Ishikawa (cell line): Measurements from ENCODE around the gene CCDC86.

ENCODE experiments used
- CEBPB ChIP-seq: IDR thresholded peaks from 2 replicates; pipeline ENCODE4 v1.6.1; 2012
- CREB1 ChIP-seq: IDR thresholded peaks from 2 replicates; pipeline ENCODE4 v1.6.1; 2012; ENCODE audit warnings: low read depth
- EGR1 ChIP-seq: IDR thresholded peaks from 2 replicates; pipeline ENCODE4 v1.6.1; 2012
- EP300 ChIP-seq: IDR thresholded peaks from 2 replicates; pipeline ENCODE4 v1.6.1; 2012; ENCODE audit warnings: borderline replicate concordance
- FOXM1 ChIP-seq: IDR thresholded peaks from 2 replicates; pipeline ENCODE4 v1.6.1; 2012; ENCODE audit warnings: low read depth, borderline replicate concordance
- MAX ChIP-seq: IDR thresholded peaks from 2 replicates; pipeline ENCODE4 v1.6.1; 2012
- NFIC ChIP-seq: IDR thresholded peaks from 2 replicates; pipeline ENCODE4 v1.6.1; 2012
- RAD21 ChIP-seq: IDR thresholded peaks from 2 replicates; pipeline ENCODE4 v1.6.1; 2012; ENCODE audit warnings: low read depth
- REST ChIP-seq: IDR thresholded peaks from 2 replicates; pipeline ENCODE4 v1.6.1; 2012; ENCODE audit warnings: low read depth, mild to moderate bottlenecking
- TAF1 ChIP-seq: IDR thresholded peaks from 2 replicates; pipeline ENCODE4 v1.6.1; 2012; ENCODE audit warnings: low read depth, mild to moderate bottlenecking
- TCF12 ChIP-seq: IDR thresholded peaks from 2 replicates; pipeline ENCODE4 v1.6.1; 2012; ENCODE audit warnings: low read depth
- TEAD4 ChIP-seq: IDR thresholded peaks from 2 replicates; pipeline ENCODE4 v1.6.1; 2012
- USF1 ChIP-seq: IDR thresholded peaks from 2 replicates; pipeline ENCODE4 v1.6.1; 2012
- YY1 ChIP-seq: IDR thresholded peaks from 2 replicates; pipeline ENCODE4 v1.6.1; 2012; ENCODE audit warnings: low read depth
- ZBTB7A ChIP-seq: IDR thresholded peaks from 2 replicates; pipeline ENCODE4 v1.6.1; 2012; ENCODE audit warnings: low read depth

CCDC86 gene

GRCh38 chr11:60872961-60873524, 31.1 kb downstream of the CCDC86 start:
- TF ChIP-seq REST (no peak), TAF1 (no peak), EP300 (no peak), CEBPB (no peak), USF1 (no peak), ZBTB7A (no peak), RAD21 (no peak), EGR1 (no peak), TEAD4 (no peak), CREB1 (no peak), MAX (no peak), TCF12 (no peak), FOXM1 (no peak), NFIC (no peak), YY1 (no peak)

GRCh38 chr11:60873533-60873932, 31.6 kb downstream of the CCDC86 start:
- TF ChIP-seq USF1 (no peak), EP300 (no peak), TEAD4 (no peak), YY1 (no peak), TAF1 (no peak), MAX (no peak), CREB1 (no peak), NFIC (no peak), REST (no peak), RAD21 (no peak), EGR1 (no peak), FOXM1 (no peak), TCF12 (no peak), ZBTB7A (no peak), CEBPB (no peak)

- TF ChIP-seq CEBPB (no peak), RAD21 (no peak), REST (no peak), TCF12 (no peak), FOXM1 (no peak), ZBTB7A (no peak), TAF1 (no peak)
Observed at GRCh38 chr11:60874421-60875365, 32.8 kb downstream of the CCDC86 start.
